ENCODE data around the gene LRRC59.
A peak's percentile ranks its signal among the peaks of the same experiment; 100 is the strongest.

The LRRC59 gene

DNA sequence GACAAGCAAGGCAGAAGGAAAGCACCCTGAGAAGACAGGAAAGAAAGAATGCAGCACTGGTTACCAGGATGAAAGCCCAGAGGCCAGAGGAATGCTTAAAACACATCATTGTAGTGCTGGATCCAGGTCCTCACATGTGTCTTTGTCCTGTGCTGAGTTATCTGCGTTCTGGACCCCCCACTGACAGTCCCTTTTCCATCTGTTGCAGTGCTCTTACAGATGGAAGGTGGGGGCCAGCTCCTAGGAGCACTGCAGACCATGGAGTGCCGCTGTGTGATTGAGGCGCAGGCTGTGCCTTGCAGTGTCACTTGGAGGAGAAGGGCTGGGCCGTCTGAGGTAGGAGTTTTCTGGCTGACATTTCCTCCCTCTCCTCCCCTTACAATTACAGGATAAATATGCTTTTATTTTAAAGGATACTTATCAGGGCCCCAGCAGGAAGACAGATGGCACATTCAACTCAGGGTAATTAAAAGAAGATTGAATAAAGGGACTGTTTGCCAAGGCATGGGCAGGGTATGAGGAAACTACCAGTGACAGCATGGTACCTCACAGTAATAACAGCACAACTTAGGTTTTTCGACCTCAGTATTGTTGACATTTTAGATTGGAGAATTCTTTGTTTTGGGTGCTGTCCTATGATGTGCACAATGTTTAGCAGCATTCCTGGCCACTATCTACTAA is 21.3 kb downstream of the LRRC59 start:
- TF ChIP-seq, protein P1, sequence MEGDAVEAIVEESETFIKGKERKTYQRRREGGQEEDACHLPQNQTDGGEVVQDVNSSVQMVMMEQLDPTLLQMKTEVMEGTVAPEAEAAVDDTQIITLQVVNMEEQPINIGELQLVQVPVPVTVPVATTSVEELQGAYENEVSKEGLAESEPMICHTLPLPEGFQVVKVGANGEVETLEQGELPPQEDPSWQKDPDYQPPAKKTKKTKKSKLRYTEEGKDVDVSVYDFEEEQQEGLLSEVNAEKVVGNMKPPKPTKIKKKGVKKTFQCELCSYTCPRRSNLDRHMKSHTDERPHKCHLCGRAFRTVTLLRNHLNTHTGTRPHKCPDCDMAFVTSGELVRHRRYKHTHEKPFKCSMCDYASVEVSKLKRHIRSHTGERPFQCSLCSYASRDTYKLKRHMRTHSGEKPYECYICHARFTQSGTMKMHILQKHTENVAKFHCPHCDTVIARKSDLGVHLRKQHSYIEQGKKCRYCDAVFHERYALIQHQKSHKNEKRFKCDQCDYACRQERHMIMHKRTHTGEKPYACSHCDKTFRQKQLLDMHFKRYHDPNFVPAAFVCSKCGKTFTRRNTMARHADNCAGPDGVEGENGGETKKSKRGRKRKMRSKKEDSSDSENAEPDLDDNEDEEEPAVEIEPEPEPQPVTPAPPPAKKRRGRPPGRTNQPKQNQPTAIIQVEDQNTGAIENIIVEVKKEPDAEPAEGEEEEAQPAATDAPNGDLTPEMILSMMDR (IDR thresholded peaks at IDR 0.05; ENCODE audit: control insufficient read depth, insufficient read depth, low read depth, low read length, missing control alignments), result no peak
- H3K4me3 ChIP-seq (ENCODE audit: control insufficient read depth, low read depth, low read length), result no peak overlapping the region
- no peak for DNase-seq (ENCODE audit: low read depth)

DNA sequence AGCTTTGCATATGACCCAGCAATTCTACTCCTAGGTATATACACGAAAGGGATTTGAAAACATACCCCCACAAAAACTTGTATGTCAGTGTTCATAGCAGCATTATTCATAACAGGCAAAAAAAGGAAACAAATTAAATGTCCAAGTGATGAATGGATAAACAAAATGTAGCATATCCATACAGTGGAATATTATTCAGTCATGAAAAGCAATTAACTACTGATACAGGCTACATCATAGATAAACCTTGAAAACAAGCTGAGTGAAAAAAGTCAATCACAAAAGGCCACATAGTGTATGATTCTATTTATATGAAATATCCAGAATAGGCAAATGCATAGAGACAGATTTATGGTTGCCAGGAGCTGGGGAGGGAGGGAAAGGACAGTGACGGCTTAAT is 23.6 kb downstream of the LRRC59 start:
- DNase-seq (ENCODE audit: low read depth), result no peak
- H3K4me3 ChIP-seq (ENCODE audit: control insufficient read depth, low read depth, low read length), result no peak overlapping the region
- TF ChIP-seq, protein P1 (IDR thresholded peaks at IDR 0.05; ENCODE audit: control insufficient read depth, insufficient read depth, low read depth, low read length, missing control alignments), result no peak

DNA sequence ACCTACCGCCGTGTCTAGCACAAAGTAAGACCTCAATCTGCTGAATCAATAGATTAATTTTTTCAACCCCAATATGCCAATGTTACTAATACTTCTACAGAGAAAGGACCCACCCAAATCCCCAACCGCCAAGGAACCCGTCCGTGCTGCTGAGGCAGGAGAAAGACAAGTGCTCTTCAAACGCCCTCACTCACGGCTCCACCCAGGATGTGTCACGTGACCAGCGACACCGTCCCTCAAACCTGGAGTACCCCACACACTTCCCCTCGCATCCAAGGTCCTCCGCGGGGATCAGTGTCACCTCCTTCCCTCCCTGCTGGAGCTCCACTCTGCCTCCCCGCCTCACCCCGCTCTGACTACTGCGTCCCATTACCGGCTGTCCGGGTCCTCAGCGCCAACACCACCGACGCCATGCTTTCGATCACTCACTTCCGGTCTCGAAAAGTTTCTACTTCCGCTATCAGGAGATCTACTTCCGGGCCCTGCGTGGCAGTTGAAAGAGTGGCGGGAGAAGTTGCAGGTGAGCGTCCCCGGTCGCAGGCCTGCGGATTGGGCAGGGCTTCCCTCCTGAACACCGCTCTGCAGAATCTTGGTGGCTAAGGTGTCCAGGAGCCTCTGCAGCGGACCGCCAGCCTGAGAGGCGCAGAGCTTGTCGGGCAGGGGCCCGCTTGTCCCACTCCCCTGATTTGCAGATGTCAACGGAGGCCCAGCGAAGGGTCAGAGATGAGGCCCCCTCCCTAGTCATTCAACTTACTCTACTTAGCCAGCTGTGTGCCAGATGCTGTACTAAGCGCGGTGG is 24.4 kb downstream of the LRRC59 start, which contains the start of the genes EME1 and MRPL27:
EME1 (plus strand) TSS at position 472 of the 799 bp plus-strand sequence. CDS start 1,980 bp downstream, outside the sequence.
MRPL27 (minus strand) TSS at position 427 of the 799 bp plus-strand sequence; CDS start at position 413, 14 bp downstream.
- peak; percentile 44 for DNase-seq (ENCODE audit: low read depth)
- TF ChIP-seq, protein P1 (IDR thresholded peaks at IDR 0.05; ENCODE audit: control insufficient read depth, insufficient read depth, low read depth, low read length, missing control alignments), result no peak
- H3K4me3 ChIP-seq (ENCODE audit: control insufficient read depth, low read depth, low read length), result peak within 1 kb of the TSS; percentile 92

DNA sequence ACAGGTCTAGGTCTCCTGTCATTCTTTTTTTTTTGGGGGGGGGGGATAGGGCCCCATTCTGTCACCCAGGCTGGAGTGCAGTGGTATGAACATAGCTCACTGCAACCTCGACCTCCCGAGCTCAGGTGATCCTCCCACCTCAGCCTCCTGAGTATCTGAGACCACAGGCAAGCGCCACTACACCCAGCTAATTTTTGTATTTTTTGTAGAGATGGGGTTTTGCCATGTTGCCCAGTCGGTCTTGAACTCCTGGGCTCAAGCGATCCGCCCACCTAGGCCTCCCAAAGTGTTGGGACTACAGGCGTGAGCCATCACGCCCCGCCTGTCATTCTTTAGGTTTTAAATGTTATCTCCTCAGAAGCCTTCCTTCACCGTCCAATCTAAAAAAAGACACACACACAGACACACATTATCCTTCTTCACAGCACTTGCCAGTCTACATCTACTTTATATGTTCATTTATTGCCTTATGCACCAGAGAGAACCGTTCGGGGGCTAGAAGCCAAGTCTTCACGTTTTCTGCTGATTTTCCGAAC is 25.0 kb downstream of the LRRC59 start:
- peak overlapping the region; percentile 92 for H3K4me3 ChIP-seq (ENCODE audit: control insufficient read depth, low read depth, low read length)
- no peak for DNase-seq (ENCODE audit: low read depth)
- TF ChIP-seq, protein P1 (IDR thresholded peaks at IDR 0.05; ENCODE audit: control insufficient read depth, insufficient read depth, low read depth, low read length, missing control alignments), result no peak

DNA sequence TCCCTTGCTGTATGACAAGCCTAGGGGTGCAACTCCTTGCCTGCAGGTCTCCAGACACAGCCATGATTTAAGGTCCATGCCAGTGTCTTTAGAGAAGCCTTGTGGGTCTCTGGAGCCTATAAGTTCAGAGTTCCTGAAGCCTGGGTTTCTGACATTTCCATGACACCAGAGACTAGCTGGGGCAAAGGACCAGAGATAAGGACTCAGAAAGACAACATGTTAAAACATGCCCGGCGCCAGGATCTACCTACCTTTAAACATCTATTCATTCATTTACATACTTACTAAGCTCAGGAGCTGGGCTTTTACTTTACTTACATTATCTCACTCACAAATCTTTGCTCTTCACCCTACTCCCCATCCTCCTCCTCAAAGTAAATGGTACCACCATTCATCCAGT is 25.8 kb downstream of the LRRC59 start:
- DNase-seq (ENCODE audit: low read depth), result no peak
- no peak overlapping the region; the same call in 1 of the 2 replicates for H3K4me3 ChIP-seq (ENCODE audit: control insufficient read depth, low read depth, low read length)
- TF ChIP-seq, protein P1 (IDR thresholded peaks at IDR 0.05; ENCODE audit: control insufficient read depth, insufficient read depth, low read depth, low read length, missing control alignments), result no peak

DNA sequence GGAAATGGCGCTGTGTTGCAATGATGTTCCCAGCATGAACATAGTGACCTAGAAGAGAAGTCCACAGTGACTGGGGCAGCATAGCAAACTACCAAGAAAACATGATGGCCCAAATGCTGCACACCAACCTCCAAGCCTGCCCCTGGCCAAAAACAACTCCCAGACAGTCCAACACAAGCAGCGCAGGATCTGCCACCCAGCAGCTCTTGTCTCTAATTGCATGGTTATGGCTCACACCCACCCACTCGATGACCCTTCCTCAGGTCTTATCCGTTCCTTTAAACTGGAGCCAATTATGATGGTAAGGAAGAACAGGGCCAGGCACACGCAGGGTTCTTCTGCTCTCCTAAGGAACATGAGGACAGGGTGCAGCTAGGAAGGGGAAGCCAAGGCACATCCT is 27.3 kb downstream of the LRRC59 start:
- no peak overlapping the region for H3K4me3 ChIP-seq (ENCODE audit: control insufficient read depth, low read depth, low read length)
- DNase-seq (ENCODE audit: low read depth), result no peak
- TF ChIP-seq, protein P1 (IDR thresholded peaks at IDR 0.05; ENCODE audit: control insufficient read depth, insufficient read depth, low read depth, low read length, missing control alignments), result no peak
